Gastroesophageal sphincter (tissue), 4 donors: ENCODE data around the gene KRTAP3-2. TPM values are rescaled to one million over a fixed set of nuclear protein-coding genes. Genes with fewer than 3 reads are reported as not detected.

Source experiments
- ATAC-seq: fragments of 150-250 bp; one replicate; pipeline ENCODE4 v1.9.1; 2016; ENCODE audit warnings: mild to moderate bottlenecking, moderate library complexity
- H3K27ac ChIP-seq, 4 donors: fragments of 200-600 bp; sonication (generic) in 3 of 4; 1 replicate in 3 of 4; 2 replicates in 1 of 4; pipeline ENCODE4 v1.5.1; 2016 to 2019
- H3K27me3 ChIP-seq: fragments of 200-600 bp; sonication (generic); one replicate; pipeline ENCODE4 v1.5.1; 2019
- H3K36me3 ChIP-seq, 2 donors: fragments of 200-600 bp; sonication (generic); one replicate each; pipeline ENCODE4 v1.5.1; 2019; ENCODE audit warnings: control low read depth in 1 of 2
- H3K4me1 ChIP-seq, 3 donors: fragments of 200-600 bp; sonication (generic); 1 replicate in 2 of 3; 2 replicates in 1 of 3; pipeline ENCODE4 v1.5.1; 2016 to 2019; ENCODE audit warnings: control low read depth in 2 of 3
- H3K4me3 ChIP-seq, 2 donors: fragments of 200-600 bp; sonication (generic); one replicate each; pipeline ENCODE4 v1.5.1; 2019; ENCODE audit warnings: mild to moderate bottlenecking in 1 of 2, moderate library complexity in 1 of 2
- H3K9me3 ChIP-seq, 3 donors: fragments of 200-600 bp; sonication (generic); one replicate each; pipeline ENCODE4 v1.5.1; 2017 to 2019; ENCODE audit warnings: control low read depth in 2 of 3
- CTCF ChIP-seq, 4 experiments: fragments of 200-600 bp in 2 of 4; fragments of 450-650 bp in 2 of 4; sonication (generic) in 1 of 4; IDR thresholded peaks; one replicate each; pipeline ENCODE4 v1.5.1; 2017 to 2019; ENCODE audit warnings: antibody characterized with exemption in 4 of 4, mild to moderate bottlenecking in 2 of 4, moderate library complexity in 2 of 4
- EP300 ChIP-seq: sonication (generic); formaldehyde crosslinking; IDR thresholded peaks from one replicate; pipeline ENCODE4 v1.6.1; 2017; ENCODE audit warnings: antibody characterized with exemption, mild to moderate bottlenecking
- POLR2A ChIP-seq, 2 donors: fragments of 450-650 bp; IDR thresholded peaks; one replicate each; pipeline ENCODE4 v1.6.1; 2017; ENCODE audit warnings: antibody characterized with exemption in 2 of 2, mild to moderate bottlenecking in 2 of 2, moderate library complexity in 1 of 2
- POLR2AphosphoS5 ChIP-seq: sonication (generic); formaldehyde crosslinking; IDR thresholded peaks from one replicate; pipeline ENCODE4 v1.6.1; 2017; ENCODE audit warnings: antibody characterized with exemption
- WGBS, 2 donors: methylation state at CpG; one replicate each; pipeline ENCODE4 v1.1.5; 2018; ENCODE audit warnings: low coverage in 1 of 2; 5-methylcytosine and 5-hydroxymethylcytosine counted together
- total RNA-seq, 4 donors: library from RNA; depleted of rRNA; stranded (reverse); fragments of >200 nt; gene quantifications; one replicate each; pipeline ENCODE4 v1.1.0, GENCODE V29; 2016

Gene KRTAP3-2
- total RNA-seq, 4 donors from 2014 or later = not detected

GRCh38 chr17:40980117-40980516 is 19.6 kb downstream of the KRTAP3-2 start:
- Histone ChIP-seq H3K27me3 (peaks cover 26% of the 10 kb centered on the region), H3K4me3 (no peak overlapping the region), H3K9me3 (no peaks in the 10 kb centered on the region), H3K4me1 (peaks cover 0 to 8% (median 0%) of the 10 kb centered on the region in 3 donors), H3K27ac (no peak overlapping the region), H3K36me3 (no peaks in the 10 kb centered on the region)
- no peak for ATAC-seq
- TF ChIP-seq POLR2AphosphoS5 (no peak), EP300 (no peak), POLR2A (IDR thresholded peaks at IDR 0.05) (no peak), CTCF (IDR thresholded peaks at IDR 0.05) (no peak)
- 69 to 77% methylated on average over 2 of the region's 3 CpGs for WGBS, 2 donors

GRCh38 chr17:40978575-40979151 is 21.0 kb downstream of the KRTAP3-2 start:
- H3K27ac ChIP-seq = no peak overlapping the region
- no peaks in the 10 kb centered on the region for H3K36me3 ChIP-seq
- no peaks in the 10 kb centered on the region for H3K9me3 ChIP-seq
- ATAC-seq = no peak
- no peak for TF ChIP-seq POLR2A (IDR thresholded peaks at IDR 0.05)
- TF ChIP-seq POLR2AphosphoS5 = no peak
- TF ChIP-seq EP300 = no peak
- TF ChIP-seq CTCF (IDR thresholded peaks at IDR 0.05) = no peak
- peaks cover 25% of the 10 kb centered on the region for H3K27me3 ChIP-seq
- 76% methylated on average over 10 of the region's 13 CpGs; no CpG with 5 or more reads in 1 of the 2 donors for WGBS, 2 donors
- H3K4me1 ChIP-seq = peaks cover 0 to 8% (median 0%) of the 10 kb centered on the region in 3 donors
- H3K4me3 ChIP-seq = no peak overlapping the region

GRCh38 chr17:40975516-40975915 is 24.2 kb downstream of the KRTAP3-2 start:
- Histone ChIP-seq H3K27ac (no peak overlapping the region), H3K4me1 (peaks cover 0 to 3% (median 0%) of the 10 kb centered on the region in 3 donors), H3K9me3 (no peaks in the 10 kb centered on the region), H3K27me3 (peaks cover 20% of the 10 kb centered on the region), H3K36me3 (no peaks in the 10 kb centered on the region), H3K4me3 (no peak overlapping the region)
- ATAC-seq = no peak
- TF ChIP-seq POLR2AphosphoS5 = no peak
- no peak for TF ChIP-seq EP300
- no peak for TF ChIP-seq CTCF (IDR thresholded peaks at IDR 0.05)
- TF ChIP-seq POLR2A (IDR thresholded peaks at IDR 0.05) = no peak

GRCh38 chr17:40974366-40974765 is 25.3 kb downstream of the KRTAP3-2 start:
- H3K36me3 ChIP-seq = no peaks in the 10 kb centered on the region
- WGBS, 2 donors = 82 to 90% methylated on average over 1 to 3 of the region's 3 CpGs
- H3K9me3 ChIP-seq = no peaks in the 10 kb centered on the region
- H3K27me3 ChIP-seq = peaks cover 20% of the 10 kb centered on the region
- TF ChIP-seq POLR2AphosphoS5 = no peak
- TF ChIP-seq POLR2A (IDR thresholded peaks at IDR 0.05) = no peak
- no peak for TF ChIP-seq EP300
- TF ChIP-seq CTCF (IDR thresholded peaks at IDR 0.05) = no peak
- no peak overlapping the region for H3K27ac ChIP-seq
- ATAC-seq = no peak
- no peaks in the 10 kb centered on the region for H3K4me1 ChIP-seq
- H3K4me3 ChIP-seq = no peak overlapping the region

- no peak overlapping the region for H3K27ac ChIP-seq
- no peaks in the 10 kb centered on the region for H3K4me1 ChIP-seq
- ATAC-seq = no peak
- TF ChIP-seq CTCF (IDR thresholded peaks at IDR 0.05) = no peak
- TF ChIP-seq POLR2A (IDR thresholded peaks at IDR 0.05) = no peak
- no peak for TF ChIP-seq EP300
- TF ChIP-seq POLR2AphosphoS5 = no peak
- no peaks in the 10 kb centered on the region for H3K9me3 ChIP-seq
- 71 to 100% methylated on average over 1 of the region's 1 CpG for WGBS, 2 donors
- no peaks in the 10 kb centered on the region for H3K27me3 ChIP-seq
- no peak overlapping the region for H3K4me3 ChIP-seq
- H3K36me3 ChIP-seq = no peaks in the 10 kb centered on the region
These were observed 32.1 kb downstream of the KRTAP3-2 start for GRCh38 chr17:40967582-40967981.
